CD4-positive, alpha-beta T cell treated with Interleukin-15 for 4 hours (primary cell): ENCODE measurements around the gene KRT15.

ENCODE experiments used
- DNase-seq: peaks from one replicate; pipeline ENCODE4 v3.0.0-alpha.2; 2020; ENCODE audit warnings: low spot score

The KRT15 gene

GRCh38 chr17:41480136-41480535, 38.6 kb downstream of the KRT15 start:
- DNase-seq: no peak

- no peak for DNase-seq
These were observed 40.5 kb downstream of the KRT15 start for GRCh38 chr17:41478237-41478636.

GRCh38 chr17:41476866-41477815, 41.5 kb downstream of the KRT15 start:
- DNase-seq: no peak

- no peak for DNase-seq
These were observed 43.3 kb downstream of the KRT15 start for GRCh38 chr17:41475421-41475820.

- no peak for DNase-seq
These were observed 43.8 kb downstream of the KRT15 start for GRCh38 chr17:41474863-41475262.

GRCh38 chr17:41468346-41468745, 50.3 kb downstream of the KRT15 start:
- no peak for DNase-seq

GRCh38 chr17:41467561-41467960, 51.1 kb downstream of the KRT15 start:
- no peak for DNase-seq

- no peak for DNase-seq
These were observed 51.7 kb downstream of the KRT15 start, which contains the start of gene KRT32 for GRCh38 chr17:41466988-41467387. Gene KRT32 (minus strand): TSS chr17:41467386. CDS start chr17:41467325, 61 bp downstream.

- no peak for DNase-seq
These were observed 54.0 kb downstream of the KRT15 start for GRCh38 chr17:41464682-41465081.

- no peak for DNase-seq
These were observed 54.5 kb downstream of the KRT15 start for GRCh38 chr17:41464173-41464572.

- DNase-seq: no peak
These were observed 54.9 kb downstream of the KRT15 start for GRCh38 chr17:41463746-41464145.
